IPS-20b (cell line): ENCODE results near the gene PRR5L.

Source experiments
- H3K27ac ChIP-seq: one replicate; pipeline ENCODE4 v1.5.1; 2013; ENCODE audit warnings: low read length
- H3K27me3 ChIP-seq: 2 replicates; pipeline ENCODE4 v1.6.1; 2013; ENCODE audit warnings: mild to moderate bottlenecking, low read length, inconsistent platforms; ENCODE audit not compliant: insufficient read depth
- H3K36me3 ChIP-seq: 2 replicates; pipeline ENCODE4 v1.6.1; 2013; ENCODE audit warnings: low read depth, mild to moderate bottlenecking, inconsistent platforms, low read length, moderate library complexity; ENCODE audit not compliant: insufficient read depth
- H3K4me1 ChIP-seq: 2 replicates; pipeline ENCODE4 v1.6.1; 2013; ENCODE audit warnings: mild to moderate bottlenecking, control low read depth, inconsistent platforms, low read length, moderate library complexity; ENCODE audit not compliant: insufficient read depth
- H3K4me3 ChIP-seq: 2 replicates; pipeline ENCODE4 v1.5.1; 2013; ENCODE audit warnings: mild to moderate bottlenecking, low read length, inconsistent platforms
- H3K9ac ChIP-seq: 2 replicates; pipeline ENCODE4 v1.6.1; 2013; ENCODE audit warnings: low read depth, mild to moderate bottlenecking, inconsistent platforms, low read length, moderate library complexity
- H3K9me3 ChIP-seq: 2 replicates; pipeline ENCODE4 v1.6.1; 2013; ENCODE audit warnings: mild to moderate bottlenecking, low read depth, low read length, inconsistent platforms; ENCODE audit not compliant: insufficient read depth

PRR5L gene, protein sequence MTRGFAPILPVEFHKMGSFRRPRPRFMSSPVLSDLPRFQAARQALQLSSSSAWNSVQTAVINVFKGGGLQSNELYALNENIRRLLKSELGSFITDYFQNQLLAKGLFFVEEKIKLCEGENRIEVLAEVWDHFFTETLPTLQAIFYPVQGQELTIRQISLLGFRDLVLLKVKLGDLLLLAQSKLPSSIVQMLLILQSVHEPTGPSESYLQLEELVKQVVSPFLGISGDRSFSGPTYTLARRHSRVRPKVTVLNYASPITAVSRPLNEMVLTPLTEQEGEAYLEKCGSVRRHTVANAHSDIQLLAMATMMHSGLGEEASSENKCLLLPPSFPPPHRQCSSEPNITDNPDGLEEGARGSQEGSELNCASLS

GRCh38 chr11:36295926-36296325 is at the start of gene PRR5L:
Gene PRR5L, plus strand, starts transcription at chr11:36296288. Its CDS starts 104,834 bp downstream, at chr11:36401122.
- Histone ChIP-seq H3K9ac (no peak within 1 kb of the TSS), H3K4me3 (no peak within 1 kb of the TSS), H3K27me3 (peaks cover 2% of the 10 kb centered on the region; the same call in 1 of the 2 replicates), H3K4me1 (no peaks in the 10 kb centered on the region), H3K27ac (no peak within 1 kb of the TSS), H3K9me3 (no peaks in the 10 kb centered on the region), H3K36me3 (no peaks in the 10 kb centered on the region)

DNA sequence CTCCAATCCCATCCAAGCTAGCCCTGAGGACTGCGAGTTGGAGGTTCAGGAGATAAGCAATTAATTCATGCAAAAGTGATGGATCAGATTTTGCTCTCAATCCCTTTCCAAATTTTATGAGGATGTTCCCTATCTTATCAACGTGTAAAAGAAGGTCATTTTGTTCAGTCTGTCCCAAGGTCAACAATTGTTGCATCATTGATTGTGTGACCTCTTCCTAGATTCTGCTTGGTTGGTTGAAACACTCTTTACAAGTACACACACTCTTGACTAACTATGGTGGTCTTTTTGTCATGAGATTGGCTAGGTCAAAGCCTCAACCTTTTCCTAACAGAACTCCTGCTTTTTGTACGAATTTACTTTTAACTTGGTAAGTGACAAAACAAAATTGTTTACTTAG is 48.6 kb upstream of the PRR5L start:
- H3K4me3 ChIP-seq = no peak overlapping the region
- H3K9me3 ChIP-seq = no peaks in the 10 kb centered on the region
- H3K27me3 ChIP-seq = no peaks in the 10 kb centered on the region
- H3K36me3 ChIP-seq = no peaks in the 10 kb centered on the region
- no peaks in the 10 kb centered on the region for H3K4me1 ChIP-seq
- H3K9ac ChIP-seq = no peak overlapping the region
- no peak overlapping the region for H3K27ac ChIP-seq

DNA sequence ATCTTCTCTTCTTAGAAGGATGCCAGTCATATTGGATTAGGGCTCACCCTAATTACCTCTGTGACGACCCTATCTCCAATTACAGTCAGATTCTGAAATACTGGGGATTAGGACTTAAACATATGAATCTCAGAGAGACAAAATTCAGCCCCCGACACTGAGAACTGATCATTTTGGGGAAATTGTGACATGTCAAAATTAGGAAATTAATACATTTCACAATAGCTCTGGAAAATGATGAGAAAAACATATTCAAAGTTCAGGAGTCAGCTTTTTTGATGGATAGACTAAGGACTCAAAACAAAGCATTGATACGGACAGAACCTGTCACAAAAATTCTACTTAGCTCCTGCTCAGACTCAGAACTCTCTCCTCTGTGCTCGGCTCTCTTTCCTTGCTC is 47.7 kb upstream of the PRR5L start:
- H3K4me1 ChIP-seq = no peaks in the 10 kb centered on the region
- H3K4me3 ChIP-seq = no peak overlapping the region
- no peaks in the 10 kb centered on the region for H3K9me3 ChIP-seq
- no peaks in the 10 kb centered on the region for H3K36me3 ChIP-seq
- no peak overlapping the region for H3K9ac ChIP-seq
- H3K27ac ChIP-seq = no peak overlapping the region
- no peaks in the 10 kb centered on the region for H3K27me3 ChIP-seq

GRCh38 chr11:36249246-36249645 is 46.8 kb upstream of the PRR5L start:
- no peak overlapping the region for H3K4me3 ChIP-seq
- no peaks in the 10 kb centered on the region for H3K9me3 ChIP-seq
- H3K27ac ChIP-seq = no peak overlapping the region
- H3K4me1 ChIP-seq = no peaks in the 10 kb centered on the region
- H3K27me3 ChIP-seq = no peaks in the 10 kb centered on the region
- H3K36me3 ChIP-seq = no peaks in the 10 kb centered on the region
- no peak overlapping the region for H3K9ac ChIP-seq

DNA sequence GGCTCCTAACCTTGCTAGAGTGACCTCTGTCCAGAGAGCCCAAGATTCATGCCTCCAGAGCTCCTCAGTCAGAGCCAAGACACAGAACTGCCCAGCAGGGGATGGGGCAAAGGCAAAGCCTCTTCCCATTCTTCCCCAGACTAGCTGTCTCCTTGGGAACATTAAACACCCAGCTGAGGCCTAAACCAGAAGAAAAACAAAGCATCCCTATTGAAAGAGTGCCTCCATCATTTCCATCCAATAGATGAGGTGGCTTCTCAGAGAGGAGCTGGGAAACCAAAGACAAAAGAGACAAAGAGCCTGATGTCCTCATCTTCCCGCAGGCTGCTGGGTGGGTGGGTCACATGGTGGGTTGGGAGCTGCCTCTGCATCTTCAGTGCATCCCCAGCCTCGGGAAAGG is 44.3 kb upstream of the PRR5L start:
- Histone ChIP-seq H3K4me3 (no peak overlapping the region), H3K27ac (no peak overlapping the region), H3K9ac (no peak overlapping the region), H3K27me3 (no peaks in the 10 kb centered on the region), H3K4me1 (no peaks in the 10 kb centered on the region), H3K36me3 (no peaks in the 10 kb centered on the region), H3K9me3 (no peaks in the 10 kb centered on the region)

DNA sequence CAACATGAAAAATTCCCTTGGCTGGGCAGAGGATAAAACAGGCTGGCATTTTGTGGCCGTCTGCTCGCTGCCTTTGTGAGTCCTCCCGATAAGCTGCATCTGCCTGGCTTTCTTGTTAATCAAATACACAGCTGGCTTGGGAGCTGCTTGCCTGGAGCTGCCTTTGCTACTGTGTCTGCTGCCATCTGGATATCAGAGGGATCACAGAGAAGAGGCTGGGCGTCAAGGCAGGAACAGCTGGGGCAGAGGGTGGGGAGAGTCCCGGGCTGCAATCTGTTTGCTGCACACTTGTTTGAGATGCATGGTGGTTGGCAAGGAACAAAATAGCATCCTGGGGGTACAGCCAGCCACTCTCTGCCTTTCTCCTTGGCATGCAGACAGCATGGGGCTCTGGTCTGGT is 42.9 kb upstream of the PRR5L start:
- H3K9ac ChIP-seq = no peak overlapping the region
- no peak overlapping the region for H3K4me3 ChIP-seq
- peaks cover 5% of the 10 kb centered on the region for H3K27me3 ChIP-seq
- H3K36me3 ChIP-seq = no peaks in the 10 kb centered on the region
- H3K4me1 ChIP-seq = no peaks in the 10 kb centered on the region
- H3K27ac ChIP-seq = no peak overlapping the region
- no peaks in the 10 kb centered on the region for H3K9me3 ChIP-seq

DNA sequence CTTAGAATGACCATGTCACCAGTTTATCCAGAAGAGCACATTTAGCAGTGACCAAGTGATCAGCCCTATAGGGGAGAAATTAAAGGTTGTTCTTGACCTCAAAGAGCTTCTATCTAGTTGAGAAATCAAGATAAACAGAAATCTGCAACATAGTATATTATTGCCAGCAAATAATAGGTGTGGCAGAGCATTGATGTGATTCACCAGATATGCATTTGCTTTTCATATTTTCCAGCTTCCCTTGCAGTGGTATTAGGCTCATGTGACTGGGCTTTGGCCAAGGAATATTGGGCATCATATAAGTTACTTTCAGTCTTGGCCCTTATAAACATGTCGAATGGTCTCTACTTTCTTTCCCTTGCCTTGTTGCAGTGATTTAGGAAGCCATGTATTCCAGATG is 41.4 kb upstream of the PRR5L start:
- Histone ChIP-seq H3K9ac (no peak overlapping the region), H3K27me3 (peaks cover 8% of the 10 kb centered on the region), H3K4me1 (no peaks in the 10 kb centered on the region), H3K27ac (no peak overlapping the region), H3K36me3 (no peaks in the 10 kb centered on the region), H3K9me3 (no peaks in the 10 kb centered on the region), H3K4me3 (no peak overlapping the region)

GRCh38 chr11:36257351-36257750 is 38.7 kb upstream of the PRR5L start:
- peaks cover 8% of the 10 kb centered on the region for H3K27me3 ChIP-seq

DNA sequence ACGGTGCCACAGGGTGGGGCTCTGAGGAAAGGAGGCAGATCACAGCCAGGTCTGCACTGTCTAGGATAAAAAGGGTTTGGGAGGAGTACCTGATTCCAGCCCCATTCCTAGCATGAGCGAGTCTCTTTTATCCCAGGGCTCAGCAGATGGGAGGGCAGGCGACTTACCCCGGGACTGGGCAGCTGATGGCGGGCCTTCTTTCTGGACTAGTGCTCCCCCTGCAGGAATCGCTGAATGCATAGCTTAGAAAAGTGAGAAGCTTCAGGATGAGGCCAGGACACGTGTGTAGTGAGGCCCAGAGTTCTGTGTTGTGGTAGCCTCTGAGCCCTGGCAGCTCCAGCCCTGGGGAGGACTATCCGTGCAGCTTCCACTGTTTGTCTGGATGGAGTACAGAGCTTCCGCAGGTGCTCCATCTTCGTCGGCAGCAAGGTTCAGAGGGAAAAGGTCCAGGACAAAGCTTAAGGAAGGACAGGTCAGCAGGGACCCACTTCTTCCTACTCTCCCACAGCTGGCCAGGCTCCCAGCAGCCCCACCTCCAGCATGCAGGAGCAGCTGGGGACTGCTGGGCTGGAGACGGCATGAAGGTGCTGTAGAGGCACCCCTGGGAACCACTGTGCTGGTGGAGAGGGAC is 37.2 kb upstream of the PRR5L start:
- Histone ChIP-seq H3K4me1 (no peaks in the 10 kb centered on the region), H3K9ac (no peak overlapping the region), H3K36me3 (no peaks in the 10 kb centered on the region), H3K4me3 (no peak overlapping the region), H3K27me3 (peaks cover 8% of the 10 kb centered on the region), H3K9me3 (no peaks in the 10 kb centered on the region), H3K27ac (no peak overlapping the region)

More at GRCh38 chr11:36257351-36257750, 38.7 kb upstream of the PRR5L start:
- H3K9me3 ChIP-seq = no peaks in the 10 kb centered on the region
- no peaks in the 10 kb centered on the region for H3K36me3 ChIP-seq
- no peaks in the 10 kb centered on the region for H3K4me1 ChIP-seq
- H3K27ac ChIP-seq = no peak overlapping the region
- H3K4me3 ChIP-seq = no peak overlapping the region
- no peak overlapping the region for H3K9ac ChIP-seq

DNA sequence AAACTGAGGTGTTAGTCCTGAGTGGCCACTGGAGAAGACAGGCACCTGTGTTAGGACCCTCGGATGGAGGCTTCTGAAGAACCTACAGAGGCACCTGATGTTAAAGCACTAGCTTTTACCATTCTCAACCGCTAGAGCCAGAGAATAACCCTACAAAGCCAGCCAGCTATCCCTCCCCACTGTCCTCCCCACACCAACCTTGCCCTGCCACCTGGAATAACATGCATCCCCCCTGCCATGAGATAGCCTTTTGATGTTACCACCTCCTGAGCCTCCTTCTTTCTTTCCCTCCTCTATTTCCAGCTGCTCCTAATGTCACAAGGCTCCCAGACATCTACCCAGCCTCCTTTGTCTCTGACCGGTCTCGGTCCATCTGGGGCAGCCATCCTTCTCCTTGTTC is 35.0 kb upstream of the PRR5L start:
- Histone ChIP-seq H3K4me1 (no peaks in the 10 kb centered on the region), H3K36me3 (no peaks in the 10 kb centered on the region), H3K9ac (no peak overlapping the region), H3K9me3 (no peaks in the 10 kb centered on the region), H3K27me3 (peaks cover 8% of the 10 kb centered on the region), H3K4me3 (no peak overlapping the region), H3K27ac (no peak overlapping the region)

- H3K36me3 ChIP-seq = no peaks in the 10 kb centered on the region
- no peaks in the 10 kb centered on the region for H3K4me1 ChIP-seq
- no peak overlapping the region for H3K4me3 ChIP-seq
- H3K27me3 ChIP-seq = no peaks in the 10 kb centered on the region
- H3K9ac ChIP-seq = no peak overlapping the region
- no peaks in the 10 kb centered on the region for H3K9me3 ChIP-seq
- H3K27ac ChIP-seq = no peak overlapping the region
Observed at GRCh38 chr11:36264011-36264972, 31.8 kb upstream of the PRR5L start.
